ENCODE results near the gene CNPY1.

Gene CNPY1

DNA sequence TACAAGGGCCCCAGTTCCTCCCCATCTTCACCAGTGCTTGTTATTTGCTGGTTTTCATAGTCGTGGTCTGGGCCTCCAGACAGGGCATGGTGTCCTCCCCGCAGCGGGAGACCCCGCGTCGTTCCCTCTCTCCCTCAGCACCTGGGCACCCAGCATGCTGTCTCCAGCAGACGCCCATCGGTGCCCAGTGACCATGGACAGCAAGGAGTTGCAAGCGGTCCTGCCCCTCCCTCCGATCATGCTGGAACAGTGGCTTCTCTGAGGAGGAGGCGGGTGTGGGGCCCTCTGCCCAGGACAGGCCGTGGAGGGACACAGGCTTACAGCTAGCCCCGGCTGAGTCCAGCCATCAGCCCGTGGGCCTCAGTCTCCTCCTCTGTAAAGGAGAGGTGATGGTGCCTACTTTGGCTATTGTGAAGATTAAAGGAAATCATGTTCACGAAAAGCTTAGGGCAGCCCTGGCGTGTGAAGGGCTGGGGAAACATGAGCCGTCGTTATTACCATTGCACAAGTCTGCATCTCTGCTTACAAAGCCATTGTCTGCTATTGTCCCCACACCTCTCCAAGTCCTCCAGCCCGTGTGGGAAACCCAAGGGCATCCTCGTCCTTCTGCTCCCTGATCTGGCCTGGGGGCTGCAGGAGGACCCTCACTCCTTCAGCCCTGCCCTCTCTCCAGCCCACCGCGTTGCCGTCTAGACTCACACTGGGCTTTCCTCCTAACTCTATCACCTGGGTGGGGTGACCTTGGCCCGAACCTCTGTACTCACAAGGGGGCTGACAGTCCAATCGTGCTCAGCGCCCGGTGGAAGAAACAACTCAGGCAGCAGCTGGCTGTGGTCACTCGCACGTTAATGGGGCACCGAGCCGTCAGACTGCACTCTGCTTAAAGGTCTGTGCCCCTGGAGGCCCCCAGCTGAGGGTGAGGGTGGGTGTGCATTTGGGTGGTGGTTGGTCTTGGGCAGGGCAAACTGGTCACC lies 58.6 kb downstream of the CNPY1 start:
- DNase-seq, result no peak

DNA sequence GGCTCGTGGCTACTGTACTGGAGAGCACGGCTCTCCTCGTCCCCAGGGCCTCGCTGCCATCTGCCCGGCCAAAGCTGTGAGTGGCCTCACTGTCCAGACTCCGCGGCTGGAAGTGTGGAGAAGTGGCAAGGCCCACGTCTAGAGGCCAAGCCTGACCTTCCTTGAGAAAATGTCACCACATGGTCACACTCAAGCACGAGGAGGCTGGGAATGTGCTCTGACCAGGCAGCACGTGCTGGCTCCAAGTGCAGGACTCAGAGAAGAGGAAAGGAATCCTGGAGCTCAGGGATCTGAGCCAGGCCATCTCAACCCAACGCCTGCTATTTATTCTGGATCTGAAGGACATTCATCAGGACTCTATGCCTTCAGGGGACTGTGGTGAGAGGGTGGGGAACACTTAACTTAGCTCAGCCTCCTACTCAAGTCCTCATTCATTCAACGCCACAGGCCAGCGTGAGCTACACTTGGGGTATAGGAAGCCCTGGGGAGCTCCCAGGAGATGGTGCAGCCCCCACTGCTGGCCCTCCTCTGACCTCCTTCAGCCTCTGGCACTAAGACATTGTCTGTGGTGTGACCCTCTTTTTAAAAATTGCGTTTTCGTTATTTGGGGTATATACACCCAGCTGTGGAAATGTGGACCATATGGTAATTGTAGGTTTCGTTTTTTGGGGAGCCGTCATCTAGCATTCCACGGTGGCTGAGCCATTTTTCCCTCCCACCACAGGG lies 59.4 kb downstream of the CNPY1 start:
- no peak for DNase-seq

DNA sequence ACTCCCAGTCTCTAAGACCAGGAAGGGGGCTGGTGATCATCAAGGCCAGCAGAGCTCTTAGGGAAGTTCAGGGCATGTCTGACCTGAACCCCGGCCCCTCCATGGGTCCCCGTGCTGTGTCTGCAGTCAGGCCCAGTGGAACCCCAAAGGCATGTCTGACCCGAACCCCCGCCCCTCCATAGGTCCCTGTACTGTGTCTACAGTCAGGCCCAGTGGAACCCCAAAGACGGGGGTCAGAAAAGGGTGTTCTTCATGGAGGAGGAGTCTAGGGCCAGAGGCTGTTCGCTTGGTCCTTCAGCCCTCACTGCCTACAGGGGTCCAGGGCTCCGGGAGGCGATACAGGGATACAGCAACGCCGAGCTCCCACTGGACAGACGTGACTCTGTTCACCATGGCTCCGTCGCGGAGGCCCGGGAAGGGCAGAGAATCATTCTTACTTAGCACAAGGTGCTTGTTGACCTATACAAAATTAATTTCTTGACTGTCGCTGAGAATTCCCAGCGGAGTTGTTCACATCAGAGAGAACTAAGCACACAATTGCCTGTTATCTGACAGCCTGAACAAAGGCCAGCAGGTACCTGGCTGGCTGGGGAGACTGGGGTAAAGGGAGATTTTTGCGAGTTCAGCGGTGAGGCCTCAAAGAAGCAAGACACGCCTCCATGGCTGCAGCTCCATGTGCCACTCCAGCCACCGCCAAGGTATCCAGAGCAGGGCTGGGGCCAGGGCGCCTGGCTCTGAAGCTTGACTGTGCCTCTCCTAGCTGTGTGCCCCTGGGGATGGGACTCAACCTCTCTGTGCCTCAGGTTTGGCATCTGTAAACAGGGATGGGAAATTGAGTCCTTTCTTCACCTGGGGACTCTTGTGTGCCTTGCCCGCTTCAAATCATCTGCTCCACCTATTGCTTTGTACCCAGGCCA lies 61.6 kb downstream of the CNPY1 start:
- DNase-seq, result no peak

DNA sequence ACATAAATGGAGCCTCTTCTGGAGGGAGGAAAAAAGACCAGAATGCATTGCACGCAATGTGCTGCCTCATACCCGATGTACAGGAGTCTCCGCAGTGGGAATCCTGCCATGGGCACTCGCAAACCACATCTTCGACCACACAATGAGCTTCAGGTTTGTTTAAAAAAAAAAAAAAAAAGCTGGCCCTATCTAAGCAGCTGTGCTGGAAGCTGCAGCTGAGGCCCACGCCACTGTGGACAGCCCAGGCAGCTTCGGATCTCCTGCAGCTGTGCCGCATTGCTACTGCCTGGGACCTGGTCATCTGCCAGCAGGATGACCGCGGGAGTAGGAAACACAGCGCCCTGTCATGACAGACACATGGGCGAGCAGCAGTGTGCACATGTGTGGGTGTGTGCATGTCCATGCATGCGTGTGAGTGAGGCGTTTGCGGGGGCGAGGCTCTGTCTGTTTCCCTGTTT lies 62.5 kb downstream of the CNPY1 start:
- no peak for DNase-seq

DNA sequence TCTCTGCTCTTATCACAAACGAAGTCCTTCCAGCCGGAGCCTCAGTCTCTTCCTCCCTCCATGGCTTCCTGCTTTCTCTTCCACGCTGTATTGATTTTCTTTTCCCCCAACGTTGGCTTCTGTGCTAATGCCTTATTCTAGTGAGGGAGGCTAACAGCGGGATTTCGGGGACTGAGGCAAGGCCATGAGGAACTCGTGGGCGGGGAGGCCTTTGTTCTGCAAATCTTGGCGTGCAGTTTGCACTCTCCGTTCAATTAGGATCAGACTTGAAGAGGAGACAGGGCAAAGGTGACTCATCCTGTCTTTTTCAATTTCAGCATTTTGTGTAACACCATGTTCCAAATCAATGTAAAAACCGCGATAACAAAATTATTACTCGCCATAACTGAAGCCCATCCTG lies 63.1 kb downstream of the CNPY1 start:
- no peak for DNase-seq

DNA sequence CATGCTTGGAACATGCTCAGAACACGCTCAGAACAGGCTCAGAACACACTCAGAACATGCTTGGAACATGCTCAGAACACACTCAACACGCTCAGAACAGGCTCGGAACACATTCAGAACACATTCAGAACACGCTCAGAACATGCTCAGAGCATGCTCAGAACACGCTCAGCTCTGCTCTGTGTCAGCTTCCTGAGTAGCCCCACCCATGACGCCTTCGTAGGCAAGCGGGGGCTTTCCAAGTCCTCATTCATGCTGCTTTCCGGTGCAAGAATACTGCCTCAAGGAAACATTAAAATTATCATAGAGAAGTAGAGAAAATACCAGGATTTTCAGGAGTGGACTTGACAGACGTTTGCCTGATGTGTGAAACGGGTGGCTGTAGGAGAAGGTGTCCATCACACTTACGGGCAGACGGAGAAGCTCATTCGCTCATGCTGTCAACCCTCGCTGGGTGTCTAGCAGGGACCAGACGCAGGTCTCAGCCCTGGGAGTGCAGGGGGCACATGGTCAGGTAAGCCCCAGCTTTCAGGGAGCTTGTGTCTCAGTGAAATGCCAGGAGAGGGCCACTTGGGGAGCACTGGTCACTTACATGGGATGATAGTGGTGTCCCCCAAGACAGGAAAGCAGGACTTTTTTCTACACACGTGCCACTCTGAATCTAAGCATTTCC lies 63.7 kb downstream of the CNPY1 start:
- no peak for DNase-seq

DNA sequence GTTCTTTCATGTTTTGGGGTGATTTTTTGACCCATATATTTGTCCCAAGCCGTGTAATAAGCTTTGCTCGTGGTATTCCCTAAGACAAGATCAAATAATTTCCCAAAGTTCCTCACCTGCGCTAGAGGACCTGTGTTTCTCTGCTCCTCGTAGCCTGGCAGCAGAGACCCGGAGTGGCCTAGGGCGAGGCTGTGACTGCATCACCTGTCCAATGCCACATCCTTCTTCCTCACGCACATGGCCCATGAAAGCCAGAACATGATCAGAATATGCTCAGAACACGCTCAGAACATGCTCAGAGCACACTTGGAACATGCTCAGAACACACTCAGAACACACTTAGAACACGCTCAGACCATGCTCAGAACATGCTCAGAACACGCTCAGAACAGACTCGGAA lies 64.6 kb downstream of the CNPY1 start:
- DNase-seq, result no peak

DNA sequence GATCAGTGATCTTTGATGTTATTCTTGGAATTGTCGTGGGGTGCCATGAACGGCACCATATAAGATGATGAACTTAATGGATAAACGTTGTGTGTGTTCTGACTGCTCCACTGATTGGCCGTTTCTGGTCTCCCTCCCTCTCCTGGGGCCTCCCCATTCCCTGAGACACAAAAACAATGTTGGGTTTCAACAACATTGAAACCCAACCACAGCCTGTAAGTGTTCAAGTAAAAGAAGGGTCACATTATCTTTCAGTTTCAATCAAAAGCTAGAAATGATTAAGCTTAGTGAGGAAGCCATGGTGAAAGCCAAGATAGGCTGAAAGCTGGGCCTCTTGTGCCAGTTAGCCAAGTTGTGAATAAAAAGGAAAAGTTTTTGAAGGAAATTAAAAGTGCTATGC lies 68.9 kb downstream of the CNPY1 start:
- DNase-seq, result no peak

DNA sequence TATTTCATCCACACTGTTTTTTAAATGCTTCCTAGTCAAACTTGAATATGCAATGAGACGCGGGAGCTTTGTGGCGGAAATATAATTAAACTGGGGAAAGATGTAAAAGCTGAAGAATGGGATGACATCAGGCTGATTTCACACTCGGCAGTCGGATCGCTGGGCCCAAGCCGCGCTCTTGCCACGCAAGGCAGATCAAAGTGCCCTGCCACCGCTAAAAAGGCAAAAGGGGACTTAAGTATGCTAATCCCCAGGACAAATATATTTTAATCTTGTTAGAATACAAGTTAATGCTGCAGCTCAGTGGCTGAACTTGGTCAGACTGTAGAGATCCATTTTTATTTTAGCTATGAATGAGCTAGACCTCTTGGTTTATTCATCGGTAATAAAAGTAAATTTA lies 74.6 kb downstream of the CNPY1 start:
- no peak for DNase-seq

DNA sequence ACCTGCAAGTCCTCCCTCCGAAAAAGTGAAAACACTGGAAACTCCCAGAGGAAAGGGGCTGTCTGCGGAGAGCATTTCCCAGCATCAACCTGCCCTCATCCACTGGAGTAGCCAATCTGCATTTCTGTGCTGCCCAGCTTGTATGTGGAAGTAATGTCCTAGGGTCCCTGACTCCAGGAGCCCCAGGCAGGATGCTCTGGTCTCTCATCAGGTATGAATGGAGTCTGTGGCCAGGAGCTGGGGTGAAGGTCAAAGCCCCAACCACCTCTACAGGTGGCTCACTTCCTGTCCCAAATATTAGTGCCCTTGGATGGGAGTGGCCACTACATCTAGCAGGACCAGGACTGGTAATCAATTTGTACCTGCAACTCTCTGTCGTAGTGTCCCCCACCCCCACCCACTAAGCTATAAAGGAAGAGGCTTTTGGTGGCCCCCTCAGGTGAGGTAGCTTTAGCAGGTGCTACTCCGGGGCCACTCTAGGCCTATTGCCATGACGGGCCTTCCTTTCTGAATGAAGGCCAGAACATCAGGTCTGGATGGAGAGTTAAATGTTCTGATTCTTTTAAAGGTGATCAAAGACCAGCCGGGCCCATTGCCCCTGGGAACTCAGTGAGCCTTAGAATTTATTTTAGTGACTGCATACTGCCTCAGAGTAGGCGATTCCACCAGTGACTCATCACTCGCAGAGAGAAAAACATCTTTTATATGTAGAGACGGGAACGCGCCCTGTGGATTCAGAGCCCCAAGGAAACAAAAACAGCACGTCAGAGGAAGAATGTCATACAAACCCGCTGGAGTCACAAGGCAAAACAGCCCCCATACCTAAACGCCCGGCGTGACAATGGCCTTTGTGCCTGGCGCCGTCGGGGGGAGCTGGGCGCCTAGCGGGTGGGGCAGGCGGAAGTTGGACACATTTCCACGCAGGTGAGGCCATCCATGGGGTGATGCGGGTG lies 75.4 kb downstream of the CNPY1 start:
- DNase-seq, result no peak

DNA sequence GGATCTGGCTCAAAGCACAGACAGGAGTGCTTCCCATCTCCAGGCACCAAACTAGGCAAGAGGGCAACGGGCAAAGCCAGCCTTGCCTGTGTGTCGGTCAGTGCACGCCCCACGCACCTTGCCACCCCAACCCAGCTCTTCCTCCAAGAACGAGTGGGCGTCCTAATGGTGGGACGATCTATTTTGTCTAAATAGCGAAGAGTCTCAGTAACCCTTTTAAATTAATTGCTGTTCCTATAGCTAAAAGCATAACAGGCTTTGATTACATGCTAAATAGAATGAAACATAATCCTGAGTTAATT lies 76.2 kb downstream of the CNPY1 start:
- DNase-seq, result no peak

DNA sequence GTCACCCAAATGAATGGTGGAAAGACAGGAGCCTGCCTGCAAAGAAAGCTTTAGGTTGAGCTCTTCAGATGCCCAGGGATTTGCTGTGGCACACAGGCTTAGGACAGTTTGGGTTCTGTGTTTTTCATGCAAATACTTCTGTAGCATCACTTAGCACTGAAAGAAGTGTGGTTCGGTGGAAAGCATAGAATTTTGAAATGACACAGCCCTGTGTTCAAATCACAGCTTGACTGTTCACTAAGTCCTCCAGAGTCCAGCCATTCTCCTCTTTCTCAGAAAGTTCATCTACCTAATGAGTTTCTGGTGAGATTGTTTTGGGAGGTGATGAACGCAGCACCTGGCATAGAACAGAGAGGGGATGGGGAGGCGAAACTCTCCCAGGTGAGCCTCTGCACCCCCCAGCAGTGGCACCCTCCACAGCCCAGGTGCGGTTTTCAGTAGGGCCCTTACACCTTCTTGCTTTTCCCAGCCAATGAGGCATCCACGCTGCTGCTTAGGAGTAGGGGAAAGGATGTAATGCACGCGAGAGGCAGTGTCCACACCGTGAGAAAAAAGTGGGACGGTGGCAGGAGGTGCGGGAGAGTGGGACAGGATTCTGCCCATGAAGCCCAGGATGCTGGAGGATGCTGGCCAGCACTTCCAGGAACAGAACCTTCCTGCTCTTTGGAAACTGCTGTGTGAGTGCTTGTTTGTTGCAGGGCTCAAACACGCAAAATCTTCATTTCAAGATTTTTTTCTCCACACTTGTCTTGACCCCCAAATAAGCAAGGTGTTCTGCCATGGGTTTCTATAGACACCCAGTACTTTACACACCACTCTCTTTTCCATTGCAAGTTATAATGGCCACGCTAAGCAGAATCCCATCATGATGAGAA lies 76.8 kb downstream of the CNPY1 start:
- DNase-seq, result no peak

DNA sequence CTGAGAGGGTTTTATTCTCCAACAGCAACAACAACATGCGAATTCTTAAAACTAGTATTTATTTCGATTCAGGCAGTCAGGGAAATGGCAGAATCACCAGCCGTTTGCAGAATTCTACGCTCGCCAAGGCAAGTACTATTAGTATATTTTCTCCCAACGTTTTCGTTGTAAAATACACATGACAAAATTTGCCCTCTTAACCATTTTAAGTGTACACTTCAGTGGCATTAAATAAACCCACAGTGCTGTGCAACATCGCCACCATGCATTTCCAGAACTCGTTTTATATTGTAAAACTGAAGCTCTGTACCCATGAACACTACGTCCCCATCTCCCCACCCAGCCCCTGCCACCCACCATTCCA lies 77.6 kb downstream of the CNPY1 start:
- DNase-seq, result no peak

DNA sequence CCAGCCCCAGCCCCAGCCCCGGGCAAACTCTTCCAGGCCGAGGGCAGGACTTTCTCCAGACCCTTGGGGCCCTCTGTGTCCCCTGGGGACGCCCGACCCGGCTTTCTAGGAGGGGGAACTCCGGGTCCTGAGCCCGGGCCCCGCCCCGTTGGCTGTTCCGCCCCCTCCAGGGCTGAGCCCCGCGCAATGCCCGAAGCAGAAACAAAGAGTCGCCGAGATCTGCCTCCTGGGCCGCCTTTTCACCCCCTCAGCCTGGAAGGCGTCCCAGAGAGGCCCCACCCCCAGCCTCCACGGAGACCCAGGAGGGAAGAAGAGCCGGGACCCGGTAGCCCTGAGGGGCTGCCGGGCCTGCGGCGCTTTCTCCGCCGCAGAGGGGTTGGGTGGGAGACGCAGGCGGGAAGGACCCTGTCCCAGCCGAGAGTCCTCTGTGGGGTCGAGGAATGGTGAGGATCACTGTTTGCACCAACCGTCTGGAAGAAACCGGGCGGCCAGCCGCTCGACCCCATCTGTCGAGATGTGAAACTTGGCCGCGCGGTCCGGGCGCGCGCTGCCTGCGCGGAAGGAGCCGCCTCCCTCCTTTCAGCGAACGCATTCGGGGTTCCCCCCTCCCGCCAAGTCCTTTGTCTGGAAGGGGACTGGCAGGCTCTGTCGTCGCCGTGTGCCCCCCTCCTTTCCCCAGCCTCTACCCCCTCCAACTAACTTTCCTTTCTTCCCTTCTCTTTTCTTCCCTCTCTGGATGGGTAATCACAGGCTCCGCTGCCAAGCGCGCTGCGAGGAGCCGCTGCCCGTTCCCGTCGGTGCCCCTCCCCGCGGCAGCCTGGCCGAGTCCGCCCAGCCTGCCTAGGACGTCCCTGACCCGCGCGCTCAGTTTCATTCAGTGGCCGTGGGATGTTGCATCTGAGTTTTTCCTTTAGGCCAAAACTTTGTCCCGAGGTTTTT lies 78.2 kb downstream of the CNPY1 start:
- no peak for DNase-seq

DNA sequence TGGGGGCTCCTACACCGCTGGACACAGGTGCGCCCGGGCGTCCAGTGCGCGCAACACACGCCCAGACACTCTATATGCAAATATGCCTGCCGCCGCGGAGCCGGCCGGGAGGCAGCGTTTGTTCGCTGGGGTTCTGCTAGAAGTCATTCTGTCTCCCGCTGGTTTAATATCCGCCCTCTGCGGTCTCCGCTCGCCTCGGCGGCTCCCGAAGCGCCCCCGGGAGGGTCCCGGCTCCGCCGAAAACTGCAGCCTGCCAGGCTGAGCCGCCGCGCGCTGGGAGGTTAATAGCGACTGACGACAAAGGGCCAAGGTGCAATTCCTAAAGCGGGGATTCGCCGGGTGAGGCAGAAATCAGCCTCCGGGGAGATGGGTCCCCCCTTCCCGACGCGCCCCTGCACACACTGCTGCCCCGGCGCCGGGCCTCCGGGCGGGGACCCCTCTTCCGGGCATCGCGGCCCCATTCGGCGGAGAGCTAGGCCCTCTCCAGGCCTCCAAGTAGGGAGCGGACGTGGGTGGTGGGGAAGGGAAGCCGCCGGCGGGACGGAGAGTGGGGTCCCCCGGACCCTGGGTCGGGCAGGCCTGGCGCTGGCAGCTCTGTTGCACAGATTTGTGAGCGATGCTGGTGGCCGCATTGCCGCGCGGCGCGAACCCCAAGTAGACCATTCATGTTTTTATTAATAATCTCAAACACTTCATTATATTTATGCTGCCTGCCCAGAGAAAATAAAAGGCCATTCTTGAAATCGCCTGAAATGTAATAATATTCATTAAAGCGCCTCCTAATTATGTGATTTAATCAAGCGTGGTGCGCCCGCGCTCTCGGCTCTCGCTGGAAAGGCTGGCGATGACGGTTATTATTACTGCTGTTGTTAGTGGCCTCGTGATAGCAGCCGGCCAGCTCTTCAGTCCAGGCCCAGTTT lies 79.3 kb downstream of the CNPY1 start:
- no peak for DNase-seq

DNA sequence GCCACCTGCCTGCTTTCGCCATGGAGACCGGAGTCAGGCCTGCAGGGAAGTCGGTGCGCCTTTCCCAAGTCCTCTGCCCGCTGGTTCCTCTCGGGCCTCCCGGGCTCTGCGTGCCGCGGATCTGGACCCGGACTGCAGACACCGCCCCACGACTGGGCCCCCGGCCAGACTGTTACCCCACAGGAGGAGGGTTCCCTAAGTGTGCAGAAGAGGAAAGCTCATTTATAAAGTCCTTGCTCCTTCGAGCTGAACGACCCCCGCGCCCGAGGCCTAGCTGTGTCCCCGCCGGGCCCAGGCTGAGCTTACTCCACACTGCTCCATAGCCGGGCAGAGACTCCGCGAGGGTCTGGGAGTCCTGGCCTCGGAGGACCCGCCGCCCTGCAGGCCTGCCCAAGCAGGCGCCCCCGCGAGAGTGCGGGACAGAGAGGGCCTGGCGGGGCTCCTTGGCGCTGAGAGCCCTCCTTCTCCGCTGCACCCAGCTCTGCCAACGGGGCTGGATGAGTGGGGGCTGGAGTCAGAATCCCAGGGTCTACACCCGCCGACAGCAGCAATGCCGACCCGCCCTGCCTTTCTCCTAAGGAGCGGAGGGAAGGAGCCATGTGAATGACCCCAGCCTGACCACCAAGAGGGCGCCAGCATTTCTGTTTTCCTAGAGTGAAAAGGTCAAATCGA lies 80.1 kb downstream of the CNPY1 start:
- no peak for DNase-seq

DNA sequence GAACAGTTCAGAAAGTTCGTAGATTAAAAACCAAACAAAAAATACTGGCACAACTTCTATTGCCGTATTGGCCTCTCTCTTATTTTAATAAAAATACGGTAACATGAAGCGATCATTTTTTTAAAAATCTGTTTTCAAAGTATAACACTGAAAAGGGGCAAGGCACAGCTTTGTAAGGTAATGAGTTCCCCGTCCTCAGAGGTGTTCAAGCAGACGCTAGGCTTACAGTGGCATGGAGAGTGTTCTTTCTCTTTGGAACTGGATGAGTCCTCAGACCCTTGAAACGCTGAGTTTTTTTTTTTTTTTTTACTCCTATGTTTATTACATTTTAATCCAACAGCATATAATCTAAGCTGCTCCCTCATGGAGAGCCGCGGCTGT lies 80.6 kb downstream of the CNPY1 start:
- no peak for DNase-seq

Data from fibroblast of skin of scalp (primary cell).